ENCODE results near the gene CITED2. TPM values are rescaled to one million over a fixed set of nuclear protein-coding genes. Genes with fewer than 3 reads are reported as not detected.

CITED2 gene
- total and polyA plus RNA-seq, 2 donors = 26.3 to 36.2 TPM

DNA sequence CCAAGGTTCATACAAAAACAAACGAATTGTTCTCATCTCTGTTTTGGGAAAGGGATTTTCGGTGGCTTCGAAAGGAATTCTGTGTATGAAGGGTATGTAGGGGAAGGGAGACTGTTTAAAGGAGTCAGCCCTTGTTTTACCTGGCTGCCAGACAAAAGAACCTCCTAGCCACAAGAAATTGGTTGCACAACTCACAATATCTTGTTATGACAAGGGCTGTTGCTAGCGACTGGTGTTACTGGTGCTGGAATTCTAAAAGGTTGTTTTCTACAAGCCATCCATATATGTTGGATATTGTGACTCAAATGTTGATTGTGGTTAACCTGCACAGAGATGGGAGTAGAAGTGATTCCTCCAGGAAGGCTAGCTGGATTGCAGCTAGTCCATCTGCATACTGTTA is 34.6 kb upstream of the CITED2 start:
- Histone ChIP-seq H3K4me1 (ENCODE audit: control insufficient read depth in 2 of 2, insufficient read depth in 2 of 2, low read length in 2 of 2) (no peaks in the 10 kb centered on the region), H3K9me3 (ENCODE audit: control insufficient read depth in 2 of 2, insufficient read depth in 1 of 2, low read length in 1 of 2) (no peaks in the 10 kb centered on the region), H3K27me3 (ENCODE audit: control insufficient read depth in 2 of 2, insufficient read depth in 1 of 2, low read length in 1 of 2) (no peaks in the 10 kb centered on the region), H3K27ac (ENCODE audit: low read depth in 1 of 2, low read length in 1 of 2) (no peak overlapping the region), H3K4me3 (ENCODE audit: low read length in 2 of 2) (no peak overlapping the region), H3K36me3 (ENCODE audit: control insufficient read depth in 2 of 2, insufficient read depth in 2 of 2, low read length in 1 of 2) (no peaks in the 10 kb centered on the region)
- DNase-seq (ENCODE audit: low read depth in 6 of 9, low spot score in 9 of 9) = no peak
- 97% methylated on average over 4 of the region's 4 CpGs for WGBS

DNA sequence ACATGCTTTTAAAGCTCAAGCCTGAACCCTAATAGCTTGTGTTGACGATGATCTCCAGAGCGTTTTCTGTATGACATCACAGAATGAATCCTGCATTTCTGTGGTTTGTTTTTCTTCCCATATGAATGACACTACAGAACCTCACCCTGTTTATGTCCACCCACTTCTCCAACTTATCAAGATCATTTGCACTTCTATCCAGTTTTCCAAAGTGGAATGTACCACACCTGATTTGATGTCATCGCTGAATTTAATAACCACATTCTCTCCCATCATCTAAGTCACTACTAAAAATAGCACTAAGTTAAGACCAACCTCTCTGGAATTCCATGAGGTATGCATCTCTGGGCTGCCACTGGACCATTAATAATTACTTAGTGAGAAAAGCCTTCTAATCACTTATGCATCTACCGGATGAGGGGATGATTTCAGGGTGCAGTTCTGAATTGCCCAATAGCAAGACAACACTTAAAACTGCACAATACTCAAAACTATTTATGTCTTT is 33.3 kb upstream of the CITED2 start:
- no peak for DNase-seq (ENCODE audit: low read depth in 6 of 9, low spot score in 9 of 9)
- 95% methylated on average over 4 of the region's 4 CpGs for WGBS
- no peaks in the 10 kb centered on the region for H3K36me3 ChIP-seq (ENCODE audit: control insufficient read depth in 2 of 2, insufficient read depth in 2 of 2, low read length in 1 of 2)
- H3K27me3 ChIP-seq (ENCODE audit: control insufficient read depth in 2 of 2, insufficient read depth in 1 of 2, low read length in 1 of 2) = no peaks in the 10 kb centered on the region
- no peak overlapping the region for H3K4me3 ChIP-seq (ENCODE audit: low read length in 2 of 2)
- no peaks in the 10 kb centered on the region for H3K4me1 ChIP-seq (ENCODE audit: control insufficient read depth in 2 of 2, insufficient read depth in 2 of 2, low read length in 2 of 2)
- H3K9me3 ChIP-seq (ENCODE audit: control insufficient read depth in 2 of 2, insufficient read depth in 1 of 2, low read length in 1 of 2) = no peaks in the 10 kb centered on the region
- H3K27ac ChIP-seq (ENCODE audit: low read depth in 1 of 2, low read length in 1 of 2) = no peak overlapping the region

DNA sequence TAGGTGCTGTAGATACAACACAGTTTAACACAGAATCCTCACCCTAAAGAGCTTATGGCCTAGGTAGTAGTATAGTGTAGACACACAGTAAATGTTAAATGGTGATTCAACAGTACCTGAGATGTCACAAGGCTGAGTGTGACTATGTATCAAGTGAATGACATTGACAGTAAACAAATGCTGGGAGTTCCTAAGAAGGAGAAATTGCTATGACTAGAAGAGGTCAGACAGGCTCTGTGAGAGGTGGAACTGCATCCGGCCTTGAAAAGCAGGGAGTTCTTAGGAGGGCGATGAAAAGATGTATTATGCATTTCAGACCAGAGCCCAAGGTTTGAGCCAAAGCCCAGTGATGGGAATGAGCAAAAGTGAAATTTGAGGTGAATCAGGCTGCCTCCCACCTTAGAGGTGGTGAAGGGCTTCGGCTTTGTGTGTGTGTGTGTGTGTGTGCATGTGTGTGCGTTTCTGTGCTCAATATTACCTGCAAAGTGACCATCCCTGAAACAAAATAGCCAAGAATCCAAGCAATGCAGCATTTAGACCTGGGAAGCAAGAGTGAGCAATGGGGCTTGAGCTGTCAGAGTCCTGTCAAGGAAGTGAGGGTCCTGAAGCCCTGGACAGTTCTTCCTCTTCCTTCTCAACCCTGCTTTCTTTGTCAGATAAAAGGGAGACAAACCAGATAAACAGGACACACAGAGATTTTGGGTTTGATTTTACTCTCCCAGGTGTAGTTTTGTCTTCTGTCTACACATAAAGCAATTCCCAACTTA is 32.3 kb upstream of the CITED2 start:
- Histone ChIP-seq H3K27me3 (ENCODE audit: control insufficient read depth in 2 of 2, insufficient read depth in 1 of 2, low read length in 1 of 2) (no peaks in the 10 kb centered on the region), H3K27ac (ENCODE audit: low read depth in 1 of 2, low read length in 1 of 2) (no peak overlapping the region), H3K4me1 (ENCODE audit: control insufficient read depth in 2 of 2, insufficient read depth in 2 of 2, low read length in 2 of 2) (no peaks in the 10 kb centered on the region), H3K36me3 (ENCODE audit: control insufficient read depth in 2 of 2, insufficient read depth in 2 of 2, low read length in 1 of 2) (no peaks in the 10 kb centered on the region), H3K4me3 (ENCODE audit: low read length in 2 of 2) (no peak overlapping the region), H3K9me3 (ENCODE audit: control insufficient read depth in 2 of 2, insufficient read depth in 1 of 2, low read length in 1 of 2) (no peaks in the 10 kb centered on the region)
- 95% methylated on average over 4 of the region's 4 CpGs for WGBS
- no peak for DNase-seq (ENCODE audit: low read depth in 6 of 9, low spot score in 9 of 9)

DNA sequence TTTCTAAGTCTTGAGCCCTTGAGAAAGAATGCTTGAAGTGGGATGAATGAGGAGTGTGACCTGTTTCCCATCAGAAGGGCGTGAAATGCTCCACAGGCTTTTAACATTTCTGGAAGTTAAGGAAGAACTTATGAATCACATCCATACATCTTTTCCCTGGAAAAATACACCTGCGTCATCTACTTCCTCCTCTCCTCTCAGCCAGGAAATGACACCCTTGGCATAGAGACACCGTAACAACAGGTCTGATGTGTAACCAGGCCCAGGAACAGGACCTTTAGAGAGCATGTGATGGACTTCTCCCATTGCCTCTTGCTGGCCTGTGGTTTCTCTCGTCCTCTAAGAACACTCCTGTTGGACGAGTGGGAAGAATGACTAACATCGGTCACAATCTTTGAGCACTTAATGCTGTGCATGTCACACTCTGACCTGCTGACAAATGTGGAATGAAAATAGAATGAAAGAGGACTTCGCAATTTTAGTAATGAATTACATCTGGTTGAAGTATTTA is 28.5 kb upstream of the CITED2 start:
- no peak overlapping the region for H3K27ac ChIP-seq (ENCODE audit: low read depth in 1 of 2, low read length in 1 of 2)
- 97% methylated on average over 7 of the region's 7 CpGs for WGBS

DNA sequence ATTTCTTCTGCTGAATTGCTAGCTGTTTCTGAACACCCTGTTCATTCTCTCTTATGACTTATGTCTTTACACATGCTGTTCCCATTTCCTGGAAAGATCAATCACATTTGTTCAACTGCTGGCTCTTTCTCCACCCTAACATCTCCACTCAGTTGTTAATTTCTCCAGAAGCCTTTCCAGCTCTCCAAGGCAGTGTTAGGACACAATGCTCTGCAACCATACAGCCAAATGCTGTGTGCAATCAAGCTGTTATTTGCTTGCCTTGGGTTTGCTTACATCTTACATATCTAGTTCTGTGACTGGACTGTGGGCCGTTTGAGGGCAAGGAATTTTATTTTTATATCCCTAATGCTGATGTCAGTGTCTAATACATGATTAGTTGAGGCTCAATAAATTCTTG is 24.2 kb upstream of the CITED2 start:
- no peak overlapping the region for H3K27ac ChIP-seq (ENCODE audit: low read depth in 1 of 2, low read length in 1 of 2)
- DNase-seq (ENCODE audit: low read depth in 6 of 9, low spot score in 9 of 9) = no peak
- whole genome bisulfite sequencing = 95% methylated on average over 1 of the region's 1 CpG

More for the DNA sequence above, 28.5 kb upstream of the CITED2 start:
- Histone ChIP-seq H3K27me3 (ENCODE audit: control insufficient read depth in 2 of 2, insufficient read depth in 1 of 2, low read length in 1 of 2) (no peaks in the 10 kb centered on the region), H3K9me3 (ENCODE audit: control insufficient read depth in 2 of 2, insufficient read depth in 1 of 2, low read length in 1 of 2) (no peaks in the 10 kb centered on the region), H3K4me3 (ENCODE audit: low read length in 2 of 2) (no peak overlapping the region), H3K4me1 (ENCODE audit: control insufficient read depth in 2 of 2, insufficient read depth in 2 of 2, low read length in 2 of 2) (no peaks in the 10 kb centered on the region), H3K36me3 (ENCODE audit: control insufficient read depth in 2 of 2, insufficient read depth in 2 of 2, low read length in 1 of 2) (no peaks in the 10 kb centered on the region)
- no peak for DNase-seq (ENCODE audit: low read depth in 6 of 9, low spot score in 9 of 9)

DNA sequence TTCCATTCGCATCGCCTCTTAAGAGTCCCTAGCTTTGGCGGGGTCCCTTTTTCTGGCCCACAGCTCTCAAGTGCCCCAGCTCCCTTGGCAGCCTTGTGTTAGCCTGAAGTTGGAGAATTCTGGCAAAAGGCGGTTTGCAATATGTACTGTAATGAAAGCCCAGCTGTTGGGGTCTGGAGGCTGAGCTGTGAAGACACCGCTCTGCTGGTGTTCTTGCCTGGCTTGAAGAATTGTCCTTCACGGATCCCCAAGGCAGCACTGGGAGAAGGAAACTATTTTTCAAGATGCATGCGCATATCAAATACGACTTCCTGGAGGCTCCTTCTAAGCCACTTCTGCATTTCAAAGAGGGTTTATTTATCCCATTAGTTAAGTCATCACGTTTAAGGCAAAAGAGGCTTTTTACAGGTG is 21.4 kb upstream of the CITED2 start:
- H3K4me3 ChIP-seq (ENCODE audit: low read length in 2 of 2) = no peak overlapping the region
- 65% methylated on average over 9 of the region's 9 CpGs for WGBS
- H3K27ac ChIP-seq (ENCODE audit: low read depth in 1 of 2, low read length in 1 of 2) = no peak overlapping the region
- H3K27me3 ChIP-seq (ENCODE audit: control insufficient read depth in 2 of 2, insufficient read depth in 1 of 2, low read length in 1 of 2) = no peaks in the 10 kb centered on the region
- no peaks in the 10 kb centered on the region for H3K9me3 ChIP-seq (ENCODE audit: control insufficient read depth in 2 of 2, insufficient read depth in 1 of 2, low read length in 1 of 2)
- H3K4me1 ChIP-seq (ENCODE audit: control insufficient read depth in 2 of 2, insufficient read depth in 2 of 2, low read length in 2 of 2) = no peaks in the 10 kb centered on the region
- H3K36me3 ChIP-seq (ENCODE audit: control insufficient read depth in 2 of 2, insufficient read depth in 2 of 2, low read length in 1 of 2) = no peaks in the 10 kb centered on the region
- DNase-seq (ENCODE audit: low read depth in 6 of 9, low spot score in 9 of 9) = no peak

More for the DNA sequence above, 24.2 kb upstream of the CITED2 start:
- H3K27me3 ChIP-seq (ENCODE audit: control insufficient read depth in 2 of 2, insufficient read depth in 1 of 2, low read length in 1 of 2) = no peaks in the 10 kb centered on the region
- no peak overlapping the region for H3K4me3 ChIP-seq (ENCODE audit: low read length in 2 of 2)
- no peaks in the 10 kb centered on the region for H3K36me3 ChIP-seq (ENCODE audit: control insufficient read depth in 2 of 2, insufficient read depth in 2 of 2, low read length in 1 of 2)
- no peaks in the 10 kb centered on the region for H3K4me1 ChIP-seq (ENCODE audit: control insufficient read depth in 2 of 2, insufficient read depth in 2 of 2, low read length in 2 of 2)
- H3K9me3 ChIP-seq (ENCODE audit: control insufficient read depth in 2 of 2, insufficient read depth in 1 of 2, low read length in 1 of 2) = no peaks in the 10 kb centered on the region

DNA sequence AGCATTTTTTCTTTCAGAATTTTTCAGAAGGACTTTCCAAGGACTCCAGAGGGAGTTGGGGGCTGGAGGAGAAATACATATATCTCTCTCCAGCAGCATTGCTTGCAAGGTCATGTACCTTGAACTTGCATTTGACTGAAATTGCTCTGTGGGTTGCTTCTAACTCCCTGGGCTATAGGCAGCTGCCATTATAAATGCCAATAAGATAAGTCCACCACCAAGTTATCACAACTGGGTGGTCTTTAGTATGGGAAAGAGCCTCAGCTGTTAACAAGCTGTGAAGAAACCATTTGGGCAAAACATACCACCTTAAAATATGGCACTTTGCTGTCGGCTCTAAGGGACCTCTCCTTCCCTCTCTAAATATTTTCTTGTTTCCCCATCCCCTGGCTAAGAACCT is 20.9 kb upstream of the CITED2 start:
- Histone ChIP-seq H3K4me1 (ENCODE audit: control insufficient read depth in 2 of 2, insufficient read depth in 2 of 2, low read length in 2 of 2) (no peaks in the 10 kb centered on the region), H3K27me3 (ENCODE audit: control insufficient read depth in 2 of 2, insufficient read depth in 1 of 2, low read length in 1 of 2) (no peaks in the 10 kb centered on the region), H3K36me3 (ENCODE audit: control insufficient read depth in 2 of 2, insufficient read depth in 2 of 2, low read length in 1 of 2) (no peaks in the 10 kb centered on the region), H3K9me3 (ENCODE audit: control insufficient read depth in 2 of 2, insufficient read depth in 1 of 2, low read length in 1 of 2) (no peaks in the 10 kb centered on the region), H3K4me3 (ENCODE audit: low read length in 2 of 2) (no peak overlapping the region), H3K27ac (ENCODE audit: low read depth in 1 of 2, low read length in 1 of 2) (no peak overlapping the region)
- DNase-seq (ENCODE audit: low read depth in 6 of 9, low spot score in 9 of 9) = no peak
- 99% methylated on average over 1 of the region's 1 CpG for WGBS

DNA sequence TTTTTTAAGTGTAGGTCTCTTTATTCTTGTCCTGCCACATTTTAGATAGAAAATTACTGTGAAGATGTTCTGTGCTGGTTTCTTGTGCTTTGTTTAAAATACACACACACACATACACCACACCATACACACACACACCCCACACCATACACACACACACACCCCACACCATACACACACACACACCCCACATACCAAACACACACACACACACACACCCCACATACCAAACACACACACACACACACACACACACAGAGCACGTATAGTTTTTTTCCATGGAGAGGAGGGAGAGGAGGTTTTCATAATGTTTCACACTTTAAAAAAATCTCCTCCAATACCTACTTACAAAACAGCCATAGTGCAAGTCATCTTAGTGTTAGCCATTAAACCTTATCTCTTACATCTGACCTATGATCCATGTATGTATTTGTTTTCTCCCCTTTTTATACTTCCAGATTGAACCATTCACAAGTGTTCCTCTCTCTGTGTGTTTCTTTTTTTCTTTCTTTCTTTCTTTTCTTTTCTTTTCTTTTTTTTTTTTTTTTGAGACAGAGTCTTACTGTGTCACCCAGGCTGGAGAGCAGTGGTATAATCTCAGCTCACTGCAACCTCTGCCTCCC is 19.7 kb upstream of the CITED2 start:
- Histone ChIP-seq H3K27ac (ENCODE audit: low read depth in 1 of 2, low read length in 1 of 2) (no peak overlapping the region), H3K36me3 (ENCODE audit: control insufficient read depth in 2 of 2, insufficient read depth in 2 of 2, low read length in 1 of 2) (no peaks in the 10 kb centered on the region), H3K4me1 (ENCODE audit: control insufficient read depth in 2 of 2, insufficient read depth in 2 of 2, low read length in 2 of 2) (no peaks in the 10 kb centered on the region), H3K9me3 (ENCODE audit: control insufficient read depth in 2 of 2, insufficient read depth in 1 of 2, low read length in 1 of 2) (no peaks in the 10 kb centered on the region), H3K4me3 (ENCODE audit: low read length in 2 of 2) (no peak overlapping the region), H3K27me3 (ENCODE audit: control insufficient read depth in 2 of 2, insufficient read depth in 1 of 2, low read length in 1 of 2) (no peaks in the 10 kb centered on the region)
- WGBS = 91% methylated on average over 1 of the region's 1 CpG
- no peak for DNase-seq (ENCODE audit: low read depth in 6 of 9, low spot score in 9 of 9)

DNA sequence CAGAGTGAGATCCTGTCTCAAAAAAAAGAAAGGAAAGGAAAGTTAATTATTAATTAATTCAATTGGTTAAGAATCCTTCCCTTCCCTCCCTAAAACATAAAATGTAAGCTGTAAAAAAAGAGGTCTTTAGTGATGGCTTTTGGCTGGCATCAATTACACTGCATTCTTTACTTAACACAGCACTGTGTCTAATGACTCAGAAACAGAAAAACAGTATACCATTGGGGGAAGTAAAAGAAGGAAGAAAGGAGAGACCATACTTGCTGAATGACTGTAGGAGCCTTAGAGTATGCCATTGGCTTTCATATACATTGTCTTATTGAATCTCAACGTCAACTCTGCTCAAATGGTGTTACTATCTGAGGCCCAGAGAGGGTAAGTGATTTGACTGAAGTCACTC is 18.3 kb upstream of the CITED2 start:
- WGBS = 91% methylated on average over 1 of the region's 1 CpG

More for the DNA sequence above, 18.3 kb upstream of the CITED2 start:
- no peaks in the 10 kb centered on the region for H3K4me1 ChIP-seq (ENCODE audit: control insufficient read depth in 2 of 2, insufficient read depth in 2 of 2, low read length in 2 of 2)
- no peaks in the 10 kb centered on the region for H3K27me3 ChIP-seq (ENCODE audit: control insufficient read depth in 2 of 2, insufficient read depth in 1 of 2, low read length in 1 of 2)
- H3K4me3 ChIP-seq (ENCODE audit: low read length in 2 of 2) = no peak overlapping the region
- H3K9me3 ChIP-seq (ENCODE audit: control insufficient read depth in 2 of 2, insufficient read depth in 1 of 2, low read length in 1 of 2) = no peaks in the 10 kb centered on the region
- no peaks in the 10 kb centered on the region for H3K36me3 ChIP-seq (ENCODE audit: control insufficient read depth in 2 of 2, insufficient read depth in 2 of 2, low read length in 1 of 2)
- no peak overlapping the region for H3K27ac ChIP-seq (ENCODE audit: low read depth in 1 of 2, low read length in 1 of 2)
- DNase-seq (ENCODE audit: low read depth in 6 of 9, low spot score in 9 of 9) = no peak

All from thymus (tissue), 11 donors.